ENCODE measurements around the gene OOSP2. TPM values are rescaled to one million over a fixed set of nuclear protein-coding genes. Genes with fewer than 3 reads are reported as not detected.

The OOSP2 gene
- total RNA-seq, 2 experiments from 2014 or later, result not detected

DNA sequence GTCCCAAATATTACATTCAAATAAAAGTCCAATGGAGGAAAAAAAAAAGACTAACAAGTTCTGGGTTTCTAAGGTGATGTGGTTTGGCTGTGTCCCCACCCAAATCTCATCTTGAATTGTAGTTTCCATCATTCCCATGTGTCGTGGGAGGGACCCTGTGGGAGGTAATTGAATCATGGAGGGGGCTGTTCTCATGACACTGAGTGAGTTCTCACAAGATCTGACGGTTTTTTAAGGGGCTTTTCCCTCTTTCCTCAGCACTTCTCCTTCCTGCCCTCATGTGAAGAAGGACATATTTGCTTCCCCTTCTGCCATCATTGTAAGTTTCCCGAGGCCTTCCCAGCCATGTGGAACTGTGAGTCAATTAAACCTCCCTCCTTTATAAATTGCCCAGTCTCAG is 40.3 kb downstream of the OOSP2 start:
- TF ChIP-seq, protein P1, sequence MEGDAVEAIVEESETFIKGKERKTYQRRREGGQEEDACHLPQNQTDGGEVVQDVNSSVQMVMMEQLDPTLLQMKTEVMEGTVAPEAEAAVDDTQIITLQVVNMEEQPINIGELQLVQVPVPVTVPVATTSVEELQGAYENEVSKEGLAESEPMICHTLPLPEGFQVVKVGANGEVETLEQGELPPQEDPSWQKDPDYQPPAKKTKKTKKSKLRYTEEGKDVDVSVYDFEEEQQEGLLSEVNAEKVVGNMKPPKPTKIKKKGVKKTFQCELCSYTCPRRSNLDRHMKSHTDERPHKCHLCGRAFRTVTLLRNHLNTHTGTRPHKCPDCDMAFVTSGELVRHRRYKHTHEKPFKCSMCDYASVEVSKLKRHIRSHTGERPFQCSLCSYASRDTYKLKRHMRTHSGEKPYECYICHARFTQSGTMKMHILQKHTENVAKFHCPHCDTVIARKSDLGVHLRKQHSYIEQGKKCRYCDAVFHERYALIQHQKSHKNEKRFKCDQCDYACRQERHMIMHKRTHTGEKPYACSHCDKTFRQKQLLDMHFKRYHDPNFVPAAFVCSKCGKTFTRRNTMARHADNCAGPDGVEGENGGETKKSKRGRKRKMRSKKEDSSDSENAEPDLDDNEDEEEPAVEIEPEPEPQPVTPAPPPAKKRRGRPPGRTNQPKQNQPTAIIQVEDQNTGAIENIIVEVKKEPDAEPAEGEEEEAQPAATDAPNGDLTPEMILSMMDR (IDR thresholded peaks at IDR 0.05), result no peak
- Mint-ChIP-seq H3K27ac (no peak overlapping the region), H3K4me3 (no peak overlapping the region), H3K36me3 (ENCODE audit: low read depth) (no peaks in the 10 kb centered on the region), H3K4me1 (ENCODE audit: low read depth) (no peaks in the 10 kb centered on the region), H3K9me3 (no peaks in the 10 kb centered on the region), H3K27me3 (peaks cover 10% of the 10 kb centered on the region)
- ChIA-PET CTCF (no interaction called here), POLR2A (no interaction called here)
- intact Hi-C loops (cut with micrococcal nuclease), result no loop called here
- ATAC-seq (no peak), DNase-seq (no peak)

GRCh38 chr11:60084631-60085273 is 44.5 kb downstream of the OOSP2 start:
- DNase-seq (no peak), ATAC-seq (no peak)
- H3K27ac Mint-ChIP-seq, result no peak overlapping the region
- no peak overlapping the region for H3K4me3 Mint-ChIP-seq
- POLR2A ChIA-PET, result no interaction called here
- CTCF ChIA-PET, result no interaction called here
- no peaks in the 10 kb centered on the region for H3K36me3 Mint-ChIP-seq (ENCODE audit: low read depth)
- TF ChIP-seq, protein P1 (IDR thresholded peaks at IDR 0.05), result no peak
- intact Hi-C loops (cut with micrococcal nuclease), result no loop called here
- H3K9me3 Mint-ChIP-seq, result no peaks in the 10 kb centered on the region
- peaks cover 23% of the 10 kb centered on the region for H3K27me3 Mint-ChIP-seq
- H3K4me1 Mint-ChIP-seq (ENCODE audit: low read depth), result no peaks in the 10 kb centered on the region

- POLR2A ChIA-PET, result no interaction called here
- TF ChIP-seq, protein P1 (IDR thresholded peaks at IDR 0.05), result no peak
- ATAC-seq (no peak), DNase-seq (no peak)
- CTCF ChIA-PET, result no interaction called here
- Mint-ChIP-seq H3K36me3 (ENCODE audit: low read depth) (no peaks in the 10 kb centered on the region), H3K4me1 (ENCODE audit: low read depth) (no peaks in the 10 kb centered on the region), H3K4me3 (no peak overlapping the region), H3K9me3 (no peaks in the 10 kb centered on the region), H3K27me3 (peaks cover 23% of the 10 kb centered on the region), H3K27ac (no peak overlapping the region)
- intact Hi-C loops (cut with micrococcal nuclease), result no loop called here
These were observed 45.7 kb downstream of the OOSP2 start for GRCh38 chr11:60085909-60086308.

DNA sequence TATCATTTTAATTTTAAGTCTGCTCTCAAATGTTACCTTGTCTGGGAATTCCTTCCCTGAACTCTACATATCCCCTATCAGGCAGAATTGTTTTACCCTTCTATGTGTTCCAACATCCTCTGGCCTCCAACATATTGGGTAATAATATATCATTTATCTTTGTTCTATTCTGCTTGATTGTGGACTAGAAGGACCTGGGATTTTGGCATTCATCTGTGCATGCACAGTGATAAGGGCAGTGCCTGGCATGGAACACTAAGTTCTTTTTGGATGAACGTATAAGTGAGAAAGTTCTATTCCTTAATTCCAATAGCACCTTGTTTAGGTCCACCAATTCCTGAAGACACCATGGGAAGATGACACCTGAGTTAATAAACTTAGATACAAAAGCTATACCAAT is 47.0 kb downstream of the OOSP2 start:
- Mint-ChIP-seq H3K4me3 (no peak overlapping the region), H3K4me1 (ENCODE audit: low read depth) (no peaks in the 10 kb centered on the region), H3K36me3 (ENCODE audit: low read depth) (no peaks in the 10 kb centered on the region), H3K9me3 (no peaks in the 10 kb centered on the region), H3K27ac (no peak overlapping the region), H3K27me3 (peaks cover 23% of the 10 kb centered on the region)
- TF ChIP-seq, protein P1 (IDR thresholded peaks at IDR 0.05), result no peak
- POLR2A ChIA-PET, result no interaction called here
- ATAC-seq (no peak), DNase-seq (no peak)
- CTCF ChIA-PET, result no interaction called here
- intact Hi-C loops (cut with micrococcal nuclease), result no loop called here

DNA sequence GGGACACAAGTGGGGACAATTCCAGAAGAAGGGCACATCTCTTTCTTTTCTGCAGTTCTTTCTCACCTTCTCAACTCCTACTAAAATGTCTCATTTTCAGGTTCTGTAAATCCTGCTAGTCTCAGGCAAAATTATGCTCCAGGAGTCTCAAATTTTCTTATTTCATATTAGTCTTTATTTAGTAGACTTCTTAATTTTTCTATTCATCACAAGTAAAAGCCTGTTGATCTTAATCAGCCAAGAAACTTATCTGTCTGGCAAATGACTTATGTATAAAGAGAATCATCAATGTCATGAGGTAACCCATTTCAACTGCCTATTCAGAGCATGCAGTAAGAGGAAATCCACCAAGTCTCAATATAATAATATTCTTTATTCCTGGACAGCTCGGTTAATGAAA is 48.2 kb downstream of the OOSP2 start, which contains the start of gene MS4A2:
TSS of gene MS4A2 (plus strand) at position 301 of the 400 bp plus-strand sequence. CDS start 102 bp downstream, outside the sequence.
- intact Hi-C loops (cut with micrococcal nuclease), result no loop called here
- CTCF ChIA-PET, result no interaction called here

More for the DNA sequence above, 48.2 kb downstream of the OOSP2 start, which contains the start of gene MS4A2:
- H3K27me3 Mint-ChIP-seq, result peaks cover 23% of the 10 kb centered on the region
- H3K27ac Mint-ChIP-seq, result no peak within 1 kb of the TSS
- H3K36me3 Mint-ChIP-seq (ENCODE audit: low read depth), result no peaks in the 10 kb centered on the region
- ATAC-seq (no peak), DNase-seq (no peak)
- no peak within 1 kb of the TSS for H3K4me3 Mint-ChIP-seq
- no peaks in the 10 kb centered on the region for H3K4me1 Mint-ChIP-seq (ENCODE audit: low read depth)
- POLR2A ChIA-PET, result no interaction called here
- TF ChIP-seq, protein P1 (IDR thresholded peaks at IDR 0.05), result no peak
- no peaks in the 10 kb centered on the region for H3K9me3 Mint-ChIP-seq

Data from activated CD8-positive, alpha-beta T cell treated with anti-CD3 and anti-CD28 coated beads for 36 hours (primary cell).